Psoas muscle (tissue), 8 donors: ENCODE measurements around the gene GRID2. TPM values are rescaled to one million over a fixed set of nuclear protein-coding genes. Genes with fewer than 3 reads are reported as not detected.
"Not testable (repeated sequence)": the region's sequence is repeated elsewhere in the genome, so short reads cannot be mapped to it uniquely, and the experiment has no call there.

Experiments used
- ATAC-seq, 4 donors: fragments of 200-7000 bp; cut with Tn5 transposase; one replicate each; pipeline ENCODE4 v1.9.1; 2020; ENCODE audit warnings: moderate library complexity in 3 of 4, mild to moderate bottlenecking in 2 of 4
- DNase-seq, 2 donors: peaks; one replicate each; pipeline ENCODE4 v3.0.0-alpha.2; 2020
- H3K27ac ChIP-seq: fragments of 200-600 bp; one replicate; pipeline ENCODE4 v1.8.0; 2022
- H3K27me3 ChIP-seq, 3 donors: fragments of 200-600 bp in 1 of 3; one replicate each; pipeline versions ENCODE4 v1.6.1 to v1.8.0; 2013 to 2022; ENCODE audit warnings: low read length in 2 of 3, mild to moderate bottlenecking in 2 of 3, moderate library complexity in 1 of 3; ENCODE audit not compliant: insufficient read depth in 3 of 3
- H3K36me3 ChIP-seq, 2 donors: fragments of 200-600 bp in 1 of 2; one replicate each; pipeline versions ENCODE4 v1.6.1 to v1.8.0; 2013 to 2022; ENCODE audit warnings: low read depth in 1 of 2, mild to moderate bottlenecking in 1 of 2, moderate library complexity in 1 of 2; ENCODE audit not compliant: insufficient read depth in 1 of 2
- H3K4me1 ChIP-seq: fragments of 200-600 bp; one replicate; pipeline ENCODE4 v1.8.0; 2022
- H3K4me3 ChIP-seq: fragments of 200-600 bp; one replicate; pipeline ENCODE4 v1.8.0; 2022; ENCODE audit warnings: mild to moderate bottlenecking
- H3K9me3 ChIP-seq: fragments of 200-600 bp; one replicate; pipeline ENCODE4 v1.8.0; 2022
- CTCF ChIP-seq: fragments of 200-600 bp; IDR thresholded peaks from one replicate; pipeline ENCODE4 v1.8.0; 2022; ENCODE audit warnings: antibody characterized with exemption
- WGBS, 3 donors: extraction: QIAGEN DNeasy Blood & Tissue Kit; methylation state at CpG; one replicate each; pipeline versions ENCODE4 v1.1.6 to v1.1.7; 2013; 5-methylcytosine and 5-hydroxymethylcytosine counted together
- intact Hi-C, 2 donors: fragments of 100-400 bp; cut with DNase I; formaldehyde crosslinking; loops; one replicate each; pipeline versions ENCODE4 v1.11.0 to v1.14.2; 2022
- polyA plus RNA-seq, 3 donors: library from polyadenylated mRNA; stranded (reverse); fragments of 200-250 nt; gene quantifications; one replicate each; pipeline ENCODE4 v1.2.3, GENCODE V29; 2013
- total RNA-seq, 4 donors: library from RNA; stranded (reverse); fragmentation: NEBNext Ultra II Directional in 2 of 4; extraction: Animal tissue kit (Norgen Biotek cat#: 25700) in 2 of 4; gene quantifications; one replicate each; pipeline versions ENCODE4 v1.2.1 to v1.2.4, GENCODE V29; 2021 to 2023
- donor health status: healthy with polysubstance abuse.
- donor health status: DM: no; HTN: no; CAD: no; lungs with moderate emphysema.
- donor health status: Bipolar disorder and iron deficiency.
- donor health status: healthy.
- donor health status: DM: yes; HTN: yes; CAD: no.
- donor health status: DM: no; HTN: no; CAD: no.
- donor health status: DM: no; HTN: no; CAD: no.
- donor health status: DM: yes; HTN: yes; CAD: no.

GRID2 gene
- total and polyA plus RNA-seq, 7 donors, result not detected

GRCh38 chr4:93658443-93658842 lies 1354.7 kb downstream of the GRID2 start:
- intact Hi-C loops, result no loop called here
- no peaks in the 10 kb centered on the region for H3K4me1 ChIP-seq
- H3K9me3 ChIP-seq, result no peaks in the 10 kb centered on the region
- DNase-seq (no peak), ATAC-seq (no peak)
- no peaks in the 10 kb centered on the region for H3K36me3 ChIP-seq
- no peak overlapping the region for H3K4me3 ChIP-seq
- TF ChIP-seq CTCF, result no peak
- H3K27ac ChIP-seq, result no peak overlapping the region
- 57 to 86% (median 64%) methylated on average over 3 of the region's 3 CpGs for WGBS, 3 donors
- no peaks in the 10 kb centered on the region for H3K27me3 ChIP-seq

GRCh38 chr4:93659629-93660028 lies 1355.9 kb downstream of the GRID2 start:
- no peaks in the 10 kb centered on the region for H3K4me1 ChIP-seq
- no peak overlapping the region for H3K4me3 ChIP-seq
- H3K27me3 ChIP-seq, result no peaks in the 10 kb centered on the region
- DNase-seq (no peak), ATAC-seq (no peak)
- intact Hi-C loops, result no loop called here
- no peak for TF ChIP-seq CTCF
- no peak overlapping the region for H3K27ac ChIP-seq
- no peaks in the 10 kb centered on the region for H3K36me3 ChIP-seq
- no peaks in the 10 kb centered on the region for H3K9me3 ChIP-seq
- WGBS, 3 donors, result 78 to 90% (median 84%) methylated on average over 2 of the region's 2 CpGs

- ATAC-seq, result no peak
- no peak for DNase-seq
- Histone ChIP-seq H3K36me3 (no peaks in the 10 kb centered on the region), H3K27me3 (no peaks in the 10 kb centered on the region), H3K27ac (no peak overlapping the region), H3K4me3 (no peak overlapping the region), H3K4me1 (no peaks in the 10 kb centered on the region), H3K9me3 (no peaks in the 10 kb centered on the region)
- TF ChIP-seq CTCF, result no peak
- intact Hi-C loops, result no loop called here
- 93 to 97% (median 96%) methylated on average over 3 of the region's 3 CpGs for WGBS, 3 donors
Measured at GRCh38 chr4:93660036-93660435, 1356.3 kb downstream of the GRID2 start.

GRCh38 chr4:93670434-93670833 lies 1366.7 kb downstream of the GRID2 start:
- no peaks in the 10 kb centered on the region for H3K27me3 ChIP-seq
- H3K4me3 ChIP-seq, result no peak overlapping the region
- no peak for ATAC-seq
- intact Hi-C loops, result no loop called here
- no peak for TF ChIP-seq CTCF
- H3K36me3 ChIP-seq, result no peaks in the 10 kb centered on the region
- no peaks in the 10 kb centered on the region for H3K9me3 ChIP-seq
- WGBS, 3 donors, result 80 to 84% (median 82%) methylated on average over 2 of the region's 2 CpGs
- no peak overlapping the region for H3K27ac ChIP-seq
- no peak for DNase-seq
- H3K4me1 ChIP-seq, result no peaks in the 10 kb centered on the region

GRCh38 chr4:93671093-93671492 lies 1367.3 kb downstream of the GRID2 start:
- ATAC-seq (no peak), DNase-seq (no peak)
- Histone ChIP-seq H3K9me3 (no peaks in the 10 kb centered on the region), H3K4me3 (no peak overlapping the region), H3K27ac (no peak overlapping the region), H3K4me1 (no peaks in the 10 kb centered on the region), H3K36me3 (no peaks in the 10 kb centered on the region), H3K27me3 (no peaks in the 10 kb centered on the region)
- intact Hi-C loops, result no loop called here
- 91 to 94% (median 92%) methylated on average over 3 of the region's 3 CpGs for WGBS, 3 donors
- no peak for TF ChIP-seq CTCF

- DNase-seq, H3K9me3 ChIP-seq: not testable (repeated sequence)
- 92 to 94% (median 94%) methylated on average over 12 to 15 of the region's 16 CpGs for WGBS, 3 donors
Measured at GRCh38 chr4:93676937-93677336, 1373.2 kb downstream of the GRID2 start.

More at GRCh38 chr4:93676937-93677336, 1373.2 kb downstream of the GRID2 start:
- H3K27ac ChIP-seq, H3K36me3 ChIP-seq, intact Hi-C loops, H3K4me3 ChIP-seq, ATAC-seq, H3K4me1 ChIP-seq, H3K27me3 ChIP-seq: not testable (repeated sequence)
